ENCODE data around the gene SLC4A4. TPM values are rescaled to one million over a fixed set of nuclear protein-coding genes. Genes with fewer than 3 reads are reported as not detected.

The SLC4A4 gene
- total RNA-seq, 1 experiment from 2014 or later: 0.92 TPM

- Histone ChIP-seq H2AK5ac (ENCODE audit: insufficient read length, low read length) (no peak overlapping the region), H3K14ac (ENCODE audit: insufficient read depth, low read length) (no peak overlapping the region), H4K8ac (replicated peaks; ENCODE audit: insufficient read length, low read depth, low read length) (no peak overlapping the region), H2AFZ (ENCODE audit: low read length) (no peak overlapping the region), H3K79me2 (ENCODE audit: insufficient read depth, low read length) (no peaks in the 10 kb centered on the region), H3K27ac (ENCODE audit: insufficient read length, low read depth, low read length) (no peak overlapping the region), H4K91ac (ENCODE audit: insufficient read length, low read depth, low read length) (no peak overlapping the region), H3K9ac (ENCODE audit: extremely low read depth, insufficient read length, low read length) (no peak overlapping the region), H3K23ac (ENCODE audit: insufficient read length, low read depth, low read length) (no peak overlapping the region), H3K4ac (ENCODE audit: low read depth, low read length) (no peak overlapping the region), H2BK5ac (ENCODE audit: insufficient read length, low read length) (no peak overlapping the region), H3T11ph (ENCODE audit: low read length) (no peak overlapping the region), H4K20me1 (ENCODE audit: control insufficient read depth, insufficient read depth, insufficient read length) (no peaks in the 10 kb centered on the region), H2BK20ac (ENCODE audit: low read depth, low read length, poor library complexity, severe bottlenecking) (no peak overlapping the region), H2BK15ac (ENCODE audit: low read depth, low read length) (no peak overlapping the region), H3K9me3 (ENCODE audit: control insufficient read depth, low read depth, low read length) (no peaks in the 10 kb centered on the region), H3K56ac (ENCODE audit: insufficient read length, low read depth, low read length) (no peak overlapping the region), H3K4me1 (ENCODE audit: insufficient read depth, low read length) (no peaks in the 10 kb centered on the region; the same call in 1 of the 2 replicates), H2BK120ac (ENCODE audit: low read depth, low read length, poor library complexity, severe bottlenecking) (no peak overlapping the region), H3K79me1 (ENCODE audit: insufficient read depth, low read depth, low read length, poor library complexity, severe bottlenecking) (no peaks in the 10 kb centered on the region), H2BK12ac (ENCODE audit: insufficient read length, low read depth, low read length) (no peak overlapping the region), H3K23me2 (ENCODE audit: insufficient read length, low read depth, low read length, poor library complexity, severe bottlenecking) (no peaks in the 10 kb centered on the region), H3K18ac (ENCODE audit: insufficient read length, low read depth, low read length) (no peak overlapping the region), H3K27me3 (ENCODE audit: insufficient read depth, low read length) (no peaks in the 10 kb centered on the region), H3K4me2 (ENCODE audit: insufficient read depth, insufficient read length, low read length) (no peak overlapping the region), H4K5ac (ENCODE audit: insufficient read length, low read depth, low read length) (no peak overlapping the region)
- H3K27me3 Mint-ChIP-seq (ENCODE audit: low read depth): no peaks in the 10 kb centered on the region
- no peak for DNase-seq
- peaks cover 7% of the 10 kb centered on the region in 2 experiments; a peak in 2 of 4 replicates for H3K4me1 Mint-ChIP-seq
- H3K27ac Mint-ChIP-seq: no peak overlapping the region
- H3K4me3 Mint-ChIP-seq: no peak overlapping the region
- H3K36me3 Mint-ChIP-seq (ENCODE audit: insufficient read depth in 1 of 3, low read depth in 3 of 3): no peaks in the 10 kb centered on the region
- TF ChIP-seq CTCF (conservative IDR thresholded peaks at IDR 0.05): no peak
- no CpG with 5 or more reads among the region's 2 CpGs for WGBS (ENCODE audit: extremely low coverage, insufficient read length, low lambda C conversion rate)
- H3K9me3 Mint-ChIP-seq: no peaks in the 10 kb centered on the region
Observed at GRCh38 chr4:71498002-71498401, 159.2 kb downstream of the SLC4A4 start.

Data from H9 (cell line).